ENCODE measurements around the gene THAP5. TPM values are rescaled to one million over a fixed set of nuclear protein-coding genes. Genes with fewer than 3 reads are reported as not detected.

The THAP5 gene
- total RNA-seq, 4 donors from 2014 or later, result 32.2 to 48.3 (median 38.9) TPM

DNA sequence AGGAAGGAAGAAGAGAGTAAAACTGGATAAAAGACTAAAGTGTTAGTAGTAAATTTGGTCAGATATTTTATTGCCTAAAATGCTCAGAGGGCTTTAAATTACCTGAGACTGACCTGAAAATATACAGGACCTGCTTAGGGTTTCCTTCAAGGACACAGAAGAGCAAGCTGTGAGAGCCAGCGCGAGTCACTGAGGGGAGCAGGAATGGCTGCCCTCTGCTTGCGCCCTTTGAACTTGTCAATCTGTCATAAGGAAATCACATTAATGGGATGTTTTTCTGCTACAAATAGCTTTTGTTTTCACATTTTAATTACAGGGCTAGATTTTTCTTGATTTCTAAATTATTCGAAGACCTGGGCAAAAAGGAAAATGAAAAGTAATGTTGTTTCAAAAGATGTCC lies 27.1 kb upstream of the THAP5 start:
- intact Hi-C loops (cut with DNase I), result no loop called here
- H3K4me1 ChIP-seq, result no peaks in the 10 kb centered on the region
- TF ChIP-seq POLR2A (IDR thresholded peaks at IDR 0.05), result no peak
- TF ChIP-seq, protein P1, sequence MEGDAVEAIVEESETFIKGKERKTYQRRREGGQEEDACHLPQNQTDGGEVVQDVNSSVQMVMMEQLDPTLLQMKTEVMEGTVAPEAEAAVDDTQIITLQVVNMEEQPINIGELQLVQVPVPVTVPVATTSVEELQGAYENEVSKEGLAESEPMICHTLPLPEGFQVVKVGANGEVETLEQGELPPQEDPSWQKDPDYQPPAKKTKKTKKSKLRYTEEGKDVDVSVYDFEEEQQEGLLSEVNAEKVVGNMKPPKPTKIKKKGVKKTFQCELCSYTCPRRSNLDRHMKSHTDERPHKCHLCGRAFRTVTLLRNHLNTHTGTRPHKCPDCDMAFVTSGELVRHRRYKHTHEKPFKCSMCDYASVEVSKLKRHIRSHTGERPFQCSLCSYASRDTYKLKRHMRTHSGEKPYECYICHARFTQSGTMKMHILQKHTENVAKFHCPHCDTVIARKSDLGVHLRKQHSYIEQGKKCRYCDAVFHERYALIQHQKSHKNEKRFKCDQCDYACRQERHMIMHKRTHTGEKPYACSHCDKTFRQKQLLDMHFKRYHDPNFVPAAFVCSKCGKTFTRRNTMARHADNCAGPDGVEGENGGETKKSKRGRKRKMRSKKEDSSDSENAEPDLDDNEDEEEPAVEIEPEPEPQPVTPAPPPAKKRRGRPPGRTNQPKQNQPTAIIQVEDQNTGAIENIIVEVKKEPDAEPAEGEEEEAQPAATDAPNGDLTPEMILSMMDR (IDR thresholded peaks at IDR 0.05), result no peak
- H3K36me3 ChIP-seq, result no peaks in the 10 kb centered on the region
- DNase-seq, result no peak
- WGBS, 2 donors, result 91 to 94% methylated on average over 4 of the region's 4 CpGs
- H3K27ac ChIP-seq, result no peak overlapping the region
- no peaks in the 10 kb centered on the region for H3K9me3 ChIP-seq
- no peak overlapping the region for H3K4me3 ChIP-seq (replicated peaks in 1 of 3)
- H3K27me3 ChIP-seq, result no peaks in the 10 kb centered on the region

DNA sequence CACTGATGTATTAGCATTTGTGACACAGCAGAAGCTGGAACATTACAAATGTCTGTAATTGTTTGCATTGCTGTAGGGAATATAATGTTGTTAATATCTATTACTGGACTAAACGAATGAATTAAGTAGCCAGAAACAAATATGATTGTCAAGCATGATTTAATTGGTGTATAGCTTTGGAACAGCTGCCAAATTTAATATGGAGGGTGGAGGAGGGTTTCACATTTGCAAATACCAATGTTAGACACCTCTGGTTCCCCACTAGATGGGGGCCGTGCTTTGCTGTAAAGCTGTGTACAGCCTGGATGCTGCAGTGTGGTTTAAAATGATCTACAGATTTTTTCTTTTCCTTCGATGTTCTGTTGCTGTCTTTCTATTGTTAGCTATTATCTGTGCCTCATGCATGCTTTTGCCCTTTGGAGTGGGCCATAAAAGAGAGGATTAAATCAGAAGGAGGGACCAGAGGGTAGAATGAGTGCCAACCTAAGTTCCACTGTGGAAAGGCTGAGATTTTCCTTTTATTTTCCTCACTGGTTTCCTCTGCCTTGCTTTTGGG lies 23.2 kb upstream of the THAP5 start:
- Histone ChIP-seq H3K27me3 (no peaks in the 10 kb centered on the region), H3K36me3 (no peaks in the 10 kb centered on the region), H3K9me3 (no peaks in the 10 kb centered on the region), H3K27ac (no peak overlapping the region), H3K4me3 (replicated peaks in 1 of 3) (no peak overlapping the region), H3K4me1 (no peaks in the 10 kb centered on the region)
- TF ChIP-seq POLR2A (IDR thresholded peaks at IDR 0.05), result no peak
- TF ChIP-seq, protein P1 (IDR thresholded peaks at IDR 0.05), result no peak
- intact Hi-C loops (cut with DNase I), result no loop called here
- no peak for DNase-seq
- WGBS, 2 donors, result 43 to 52% methylated on average over 3 of the region's 3 CpGs

DNA sequence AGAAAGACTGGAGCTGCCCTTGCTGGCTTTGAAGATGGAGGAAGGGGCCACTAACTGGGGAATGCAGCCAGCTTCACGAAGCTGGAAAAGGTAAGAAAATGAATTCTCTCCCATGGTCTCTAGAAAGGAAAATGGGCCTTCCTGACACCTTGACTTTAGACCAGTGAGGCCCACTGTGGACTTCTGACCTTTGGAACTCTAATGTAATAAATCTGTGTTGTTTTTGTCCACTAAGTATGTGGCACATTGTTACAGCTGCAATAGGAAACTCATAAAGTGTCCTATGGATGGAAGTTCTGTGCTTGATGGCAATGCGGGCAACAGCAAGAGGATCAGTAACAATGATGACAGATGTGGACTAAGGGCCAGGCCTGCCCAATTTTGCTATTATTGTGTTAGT lies 21.1 kb upstream of the THAP5 start:
- Histone ChIP-seq H3K4me1 (no peaks in the 10 kb centered on the region), H3K36me3 (no peaks in the 10 kb centered on the region), H3K4me3 (replicated peaks in 1 of 3) (no peak overlapping the region), H3K27me3 (no peaks in the 10 kb centered on the region), H3K9me3 (no peaks in the 10 kb centered on the region), H3K27ac (no peak overlapping the region)
- 84 to 88% methylated on average over 2 of the region's 2 CpGs for WGBS, 2 donors
- TF ChIP-seq POLR2A (IDR thresholded peaks at IDR 0.05), result no peak
- TF ChIP-seq, protein P1 (IDR thresholded peaks at IDR 0.05), result no peak
- DNase-seq, result no peak
- intact Hi-C loops (cut with DNase I), result no loop called here

DNA sequence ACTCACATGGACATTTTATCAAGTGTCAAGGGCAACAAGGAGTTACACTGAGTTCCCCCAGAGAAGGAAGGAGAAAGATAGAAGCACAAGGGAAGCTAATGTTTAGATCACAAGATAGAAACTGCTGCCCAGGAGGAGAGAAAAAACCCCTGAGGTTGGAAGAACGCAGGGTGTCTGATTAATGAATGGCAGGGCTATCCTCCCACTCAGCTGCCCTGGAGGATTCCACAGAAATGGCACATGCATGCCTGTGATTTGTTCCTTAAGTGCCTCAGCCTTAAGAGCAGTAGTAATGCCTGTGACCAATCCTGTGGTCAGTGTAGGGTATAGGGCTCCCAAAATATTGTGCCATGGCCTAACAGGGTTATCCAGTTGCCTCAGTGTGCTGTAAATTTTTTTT lies 20.4 kb upstream of the THAP5 start:
- intact Hi-C loops (cut with DNase I), result no loop called here
- TF ChIP-seq, protein P1 (IDR thresholded peaks at IDR 0.05), result no peak
- no peak for TF ChIP-seq POLR2A (IDR thresholded peaks at IDR 0.05)
- Histone ChIP-seq H3K27ac (no peak overlapping the region), H3K9me3 (no peaks in the 10 kb centered on the region), H3K36me3 (no peaks in the 10 kb centered on the region), H3K4me1 (no peaks in the 10 kb centered on the region), H3K27me3 (no peaks in the 10 kb centered on the region), H3K4me3 (replicated peaks in 1 of 3) (no peak overlapping the region)
- 50 to 78% methylated on average over 1 of the region's 1 CpG for WGBS, 2 donors
- DNase-seq, result no peak

DNA sequence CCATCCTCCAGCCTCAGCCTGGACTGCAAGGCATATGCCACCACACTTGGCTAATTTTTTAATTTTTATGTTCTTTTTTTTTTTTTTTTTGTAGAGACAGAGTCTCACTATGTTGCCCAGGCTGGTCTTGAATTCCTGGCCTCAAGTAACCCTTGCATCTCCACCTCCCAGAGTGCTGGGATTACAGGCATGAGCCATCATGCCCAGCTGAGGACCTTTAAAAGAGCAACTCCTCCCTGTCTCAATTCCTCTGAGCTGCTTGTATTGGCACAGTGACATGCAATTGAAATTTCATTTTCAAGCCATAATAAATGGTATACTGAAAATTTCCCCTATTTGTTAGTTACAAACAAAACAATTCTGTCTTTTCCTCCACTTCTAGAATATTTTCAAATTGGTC lies 19.7 kb upstream of the THAP5 start:
- intact Hi-C loops (cut with DNase I), result no loop called here
- no peak overlapping the region for H3K4me3 ChIP-seq (replicated peaks in 1 of 3)

More for the DNA sequence above, 19.7 kb upstream of the THAP5 start:
- Histone ChIP-seq H3K9me3 (no peaks in the 10 kb centered on the region), H3K27me3 (no peaks in the 10 kb centered on the region), H3K27ac (no peak overlapping the region), H3K4me1 (no peaks in the 10 kb centered on the region), H3K36me3 (no peaks in the 10 kb centered on the region)
- no peak for DNase-seq
- TF ChIP-seq POLR2A (IDR thresholded peaks at IDR 0.05), result no peak
- TF ChIP-seq, protein P1 (IDR thresholded peaks at IDR 0.05), result no peak

Data from thyroid gland (tissue), 4 donors.